Measurements from ENCODE around the gene HORMAD2. TPM values are rescaled to one million over a fixed set of nuclear protein-coding genes. Genes with fewer than 3 reads are reported as not detected.

HORMAD2 gene
- total RNA-seq, 1 experiment from 2014 or later, result not detected

DNA sequence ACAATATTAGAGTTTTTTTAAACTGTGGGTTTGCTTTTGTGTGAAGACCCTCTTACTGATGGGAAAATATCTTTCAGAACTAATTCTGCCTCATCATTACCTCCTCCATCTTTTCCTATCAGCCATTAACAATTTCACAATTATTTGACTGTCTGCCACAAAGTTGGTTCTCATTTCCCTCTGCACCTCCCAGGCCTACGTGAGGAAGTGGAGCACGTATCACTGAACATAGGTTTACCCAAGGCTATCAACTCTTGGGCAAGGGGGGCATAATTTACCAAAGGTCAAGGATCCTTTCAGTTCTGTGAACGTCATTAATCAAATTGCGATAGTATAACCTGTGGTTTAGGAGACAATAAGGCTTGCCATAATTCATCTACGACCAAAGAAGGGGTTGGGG, 106.2 kb downstream of the HORMAD2 start:
- H3F3A ChIP-seq (ENCODE audit: insufficient read depth, low read depth), result no peaks in the 10 kb centered on the region; the same call in 1 of the 2 replicates
- H3K9me2 ChIP-seq (ENCODE audit: insufficient read depth), result peaks cover 6% of the 10 kb centered on the region; the same call in 1 of the 2 replicates
- no peak overlapping the region for H3K27ac ChIP-seq
- TF ChIP-seq, protein P1, sequence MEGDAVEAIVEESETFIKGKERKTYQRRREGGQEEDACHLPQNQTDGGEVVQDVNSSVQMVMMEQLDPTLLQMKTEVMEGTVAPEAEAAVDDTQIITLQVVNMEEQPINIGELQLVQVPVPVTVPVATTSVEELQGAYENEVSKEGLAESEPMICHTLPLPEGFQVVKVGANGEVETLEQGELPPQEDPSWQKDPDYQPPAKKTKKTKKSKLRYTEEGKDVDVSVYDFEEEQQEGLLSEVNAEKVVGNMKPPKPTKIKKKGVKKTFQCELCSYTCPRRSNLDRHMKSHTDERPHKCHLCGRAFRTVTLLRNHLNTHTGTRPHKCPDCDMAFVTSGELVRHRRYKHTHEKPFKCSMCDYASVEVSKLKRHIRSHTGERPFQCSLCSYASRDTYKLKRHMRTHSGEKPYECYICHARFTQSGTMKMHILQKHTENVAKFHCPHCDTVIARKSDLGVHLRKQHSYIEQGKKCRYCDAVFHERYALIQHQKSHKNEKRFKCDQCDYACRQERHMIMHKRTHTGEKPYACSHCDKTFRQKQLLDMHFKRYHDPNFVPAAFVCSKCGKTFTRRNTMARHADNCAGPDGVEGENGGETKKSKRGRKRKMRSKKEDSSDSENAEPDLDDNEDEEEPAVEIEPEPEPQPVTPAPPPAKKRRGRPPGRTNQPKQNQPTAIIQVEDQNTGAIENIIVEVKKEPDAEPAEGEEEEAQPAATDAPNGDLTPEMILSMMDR (conservative IDR thresholded peaks at IDR 0.05), result no peak
- TF ChIP-seq EZH2 (IDR thresholded peaks at IDR 0.05; ENCODE audit: low read depth), result no peak
- H3K9me3 ChIP-seq (ENCODE audit: insufficient read depth, low read depth), result no peaks in the 10 kb centered on the region
- no peak overlapping the region for H3K4me3 ChIP-seq
- no peak overlapping the region for H2AFZ ChIP-seq
- BruUV-seq (replicated peaks), result no TSS peak
- H3K79me2 ChIP-seq (ENCODE audit: low read depth), result no peaks in the 10 kb centered on the region
- no peaks in the 10 kb centered on the region for H3K36me3 ChIP-seq (ENCODE audit: low read depth)
- H3K4me2 ChIP-seq, result no peak overlapping the region
- no peak for DNase-seq
- ChIA-PET POLR2A (ENCODE audit: unreplicated experiment) (interaction anchor here (0.6 kb wide), 1 partner anchor 10 kb away, joined by 18 read pairs; no protein-coding TSS in a partner anchor), CTCF (no interaction called here)
- no peaks in the 10 kb centered on the region for H3K27me3 ChIP-seq (ENCODE audit: insufficient read depth, low read depth)
- no peaks in the 10 kb centered on the region for H4K20me1 ChIP-seq (ENCODE audit: insufficient read depth)
- intact Hi-C loops (cut with micrococcal nuclease; ENCODE audit: unreplicated experiment), result no loop called here
- peaks cover 7% of the 10 kb centered on the region; the same call in 1 of the 2 replicates for H3K4me1 ChIP-seq (replicated peaks; ENCODE audit: insufficient read depth)

DNA sequence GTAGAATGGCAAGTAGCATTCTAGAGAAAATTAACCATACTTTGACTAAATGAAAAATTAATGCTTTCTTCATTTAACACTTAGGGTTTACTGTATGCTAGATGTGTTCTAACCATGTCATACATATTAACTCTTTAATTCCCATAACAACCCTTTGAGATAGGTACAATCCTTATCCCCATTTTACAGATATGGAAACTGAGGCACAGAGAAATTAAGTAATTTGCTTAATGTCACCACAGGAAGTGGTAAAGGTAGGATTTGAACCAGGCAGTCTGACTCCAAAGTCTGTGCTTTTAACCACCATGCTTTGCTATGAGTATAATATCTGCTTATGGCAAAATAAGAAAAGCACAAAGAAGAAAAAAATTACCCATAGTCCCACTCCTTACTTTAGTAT, 106.8 kb downstream of the HORMAD2 start:
- no peak overlapping the region for H3K4me2 ChIP-seq
- peaks cover 9% of the 10 kb centered on the region; the same call in 1 of the 2 replicates for H3K4me1 ChIP-seq (replicated peaks; ENCODE audit: insufficient read depth)
- intact Hi-C loops (cut with micrococcal nuclease; ENCODE audit: unreplicated experiment), result no loop called here
- H3F3A ChIP-seq (ENCODE audit: insufficient read depth, low read depth), result no peaks in the 10 kb centered on the region; the same call in 1 of the 2 replicates
- H2AFZ ChIP-seq, result no peak overlapping the region
- no peaks in the 10 kb centered on the region for H3K36me3 ChIP-seq (ENCODE audit: low read depth)
- ChIA-PET CTCF (no interaction called here), POLR2A (ENCODE audit: unreplicated experiment) (no interaction called here)
- DNase-seq, result no peak
- H3K27me3 ChIP-seq (ENCODE audit: insufficient read depth, low read depth), result no peaks in the 10 kb centered on the region
- no peak overlapping the region for H3K27ac ChIP-seq
- TF ChIP-seq EZH2 (IDR thresholded peaks at IDR 0.05; ENCODE audit: low read depth), result no peak
- TF ChIP-seq, protein P1 (conservative IDR thresholded peaks at IDR 0.05), result no peak
- no peak overlapping the region for H3K4me3 ChIP-seq
- no TSS peak for BruUV-seq (replicated peaks)
- no peaks in the 10 kb centered on the region for H3K79me2 ChIP-seq (ENCODE audit: low read depth)
- peaks cover 6% of the 10 kb centered on the region; the same call in 1 of the 2 replicates for H3K9me2 ChIP-seq (ENCODE audit: insufficient read depth)
- no peaks in the 10 kb centered on the region for H3K9me3 ChIP-seq (ENCODE audit: insufficient read depth, low read depth)
- no peaks in the 10 kb centered on the region for H4K20me1 ChIP-seq (ENCODE audit: insufficient read depth)

DNA sequence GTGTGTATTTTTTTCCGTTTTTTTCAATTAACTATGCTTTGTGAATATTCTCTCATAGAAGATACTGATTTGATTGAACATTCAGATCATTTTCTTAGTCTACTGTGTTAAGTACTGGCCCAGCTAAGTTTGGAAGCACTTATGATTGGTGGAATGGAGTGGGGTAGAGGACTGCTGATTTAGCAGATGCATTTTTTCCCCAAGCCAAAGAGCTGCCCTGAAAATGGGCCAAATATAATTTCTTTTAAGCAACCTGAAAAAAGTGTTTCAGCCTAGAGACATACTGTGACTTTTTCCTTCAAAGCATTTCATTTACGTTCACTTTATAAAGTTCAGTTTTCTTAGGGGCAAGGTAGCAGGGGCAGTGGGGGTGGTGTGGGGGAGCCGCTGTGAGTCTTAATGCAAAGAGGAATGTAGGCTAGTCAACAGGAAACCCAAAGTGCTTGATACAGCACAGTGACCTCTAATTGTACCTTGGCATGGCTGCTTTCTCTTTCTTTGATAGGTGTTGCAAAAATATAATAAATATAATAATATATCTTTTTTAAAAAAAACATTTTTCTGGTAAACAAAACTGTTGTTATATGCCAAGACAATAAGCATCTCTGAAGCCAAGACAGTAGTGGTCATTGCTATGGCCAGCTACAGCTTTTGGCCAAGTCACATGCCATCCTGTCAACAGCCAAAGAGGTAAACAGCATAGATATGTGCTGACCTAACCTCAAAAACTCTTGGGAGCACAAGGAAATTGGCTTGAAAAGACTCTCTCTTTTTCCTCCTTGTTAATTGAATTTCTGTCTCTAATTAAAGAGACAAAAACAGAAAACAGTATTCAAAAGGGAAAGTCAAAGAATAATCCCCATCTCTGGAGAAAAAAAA, 107.5 kb downstream of the HORMAD2 start:
- Histone ChIP-seq H3K9me2 (ENCODE audit: insufficient read depth) (peaks cover 6% of the 10 kb centered on the region; the same call in 1 of the 2 replicates), H3K9me3 (ENCODE audit: insufficient read depth, low read depth) (no peaks in the 10 kb centered on the region), H4K20me1 (ENCODE audit: insufficient read depth) (no peaks in the 10 kb centered on the region), H3K4me2 (no peak overlapping the region), H3K4me3 (no peak overlapping the region), H3K79me2 (ENCODE audit: low read depth) (no peaks in the 10 kb centered on the region), H3K27ac (no peak overlapping the region), H2AFZ (no peak overlapping the region), H3K27me3 (ENCODE audit: insufficient read depth, low read depth) (no peaks in the 10 kb centered on the region), H3F3A (ENCODE audit: insufficient read depth, low read depth) (no peaks in the 10 kb centered on the region; the same call in 1 of the 2 replicates), H3K4me1 (replicated peaks; ENCODE audit: insufficient read depth) (peaks cover 16% of the 10 kb centered on the region; the same call in 1 of the 2 replicates), H3K36me3 (ENCODE audit: low read depth) (no peaks in the 10 kb centered on the region)
- ChIA-PET CTCF (no interaction called here), POLR2A (ENCODE audit: unreplicated experiment) (no interaction called here)
- DNase-seq, result no peak
- no TSS peak for BruUV-seq (replicated peaks)
- intact Hi-C loops (cut with micrococcal nuclease; ENCODE audit: unreplicated experiment), result no loop called here
- no peak for TF ChIP-seq EZH2 (IDR thresholded peaks at IDR 0.05; ENCODE audit: low read depth)
- TF ChIP-seq, protein P1 (conservative IDR thresholded peaks at IDR 0.05), result no peak
